Left ventricle myocardium inferior (tissue), 1 donor: Measurements from ENCODE around the gene RMND1. TPM values are rescaled to one million over a fixed set of nuclear protein-coding genes. Genes with fewer than 3 reads are reported as not detected.

Source experiments
- DNase-seq: peaks from one replicate; pipeline ENCODE4 v3.0.0-alpha.2; 2020
- H3K27ac ChIP-seq: fragments of 200-600 bp; replicated peaks from 2 replicates; pipeline ENCODE4 v1.8.0; 2021
- H3K27me3 ChIP-seq: fragments of 200-600 bp; 2 replicates; pipeline ENCODE4 v1.8.0; 2021; ENCODE audit warnings: low read depth
- H3K36me3 ChIP-seq: fragments of 200-600 bp; 2 replicates; pipeline ENCODE4 v1.8.0; 2021
- H3K4me1 ChIP-seq: fragments of 200-600 bp; 2 replicates; pipeline ENCODE4 v1.8.0; 2021
- H3K4me3 ChIP-seq: fragments of 200-600 bp; 2 replicates; pipeline ENCODE4 v1.8.0; 2021; ENCODE audit warnings: mild to moderate bottlenecking, moderate library complexity
- H3K9me3 ChIP-seq: fragments of 200-600 bp; replicated peaks from 2 replicates; pipeline ENCODE4 v1.8.0; 2021
- intact Hi-C: fragments of 100-400 bp; cut with micrococcal nuclease; formaldehyde crosslinking; loops from one replicate; pipeline ENCODE4 v1.11.0; 2022
- total RNA-seq: library from RNA; stranded (reverse); fragmentation: NEBNext Ultra II Directional; extraction: Animal tissue kit (Norgen Biotek cat#: 25700); gene quantifications from one replicate; pipeline ENCODE4 v1.2.1, GENCODE V29; 2021
- TF ChIP-seq, protein P1 (sequence below): fragments of 200-600 bp; IDR thresholded peaks from 2 replicates; pipeline ENCODE4 v1.8.0; 2021; ENCODE audit warnings: antibody characterized with exemption, mild to moderate bottlenecking, borderline replicate concordance
- donor health status: DM: no; HTN: yes; CAD: no; lungs with severe emphysema.

Gene RMND1
- total RNA-seq, 1 donor from 2014 or later, result 17.3 TPM

DNA sequence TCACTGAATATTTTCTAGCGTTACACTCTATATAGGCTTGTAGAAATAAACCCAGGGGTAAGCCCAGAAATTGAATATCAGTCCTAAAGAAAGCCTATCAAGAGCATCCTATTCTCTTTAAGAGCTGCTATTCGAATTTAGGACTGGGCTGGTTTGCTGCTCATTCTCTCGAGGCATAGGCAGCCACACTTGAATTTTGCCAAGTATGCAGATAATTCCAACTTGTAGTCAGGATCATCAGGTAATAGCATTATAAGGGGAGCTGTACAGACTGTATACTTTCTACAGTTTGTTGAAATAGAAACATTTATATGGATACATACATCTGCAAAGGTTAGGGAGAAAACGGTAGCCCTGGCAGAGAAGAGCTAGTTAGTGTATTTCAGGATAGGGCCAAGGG, 58.5 kb downstream of the RMND1 start:
- Histone ChIP-seq H3K4me3 (peak overlapping the region; percentile 96), H3K9me3 (no peaks in the 10 kb centered on the region), H3K4me1 (peaks cover 82% of the 10 kb centered on the region), H3K27ac (peak overlapping the region; percentile 100), H3K36me3 (no peaks in the 10 kb centered on the region), H3K27me3 (no peaks in the 10 kb centered on the region)
- DNase-seq, result no peak
- intact Hi-C loops, result no loop called here
- TF ChIP-seq, protein P1, sequence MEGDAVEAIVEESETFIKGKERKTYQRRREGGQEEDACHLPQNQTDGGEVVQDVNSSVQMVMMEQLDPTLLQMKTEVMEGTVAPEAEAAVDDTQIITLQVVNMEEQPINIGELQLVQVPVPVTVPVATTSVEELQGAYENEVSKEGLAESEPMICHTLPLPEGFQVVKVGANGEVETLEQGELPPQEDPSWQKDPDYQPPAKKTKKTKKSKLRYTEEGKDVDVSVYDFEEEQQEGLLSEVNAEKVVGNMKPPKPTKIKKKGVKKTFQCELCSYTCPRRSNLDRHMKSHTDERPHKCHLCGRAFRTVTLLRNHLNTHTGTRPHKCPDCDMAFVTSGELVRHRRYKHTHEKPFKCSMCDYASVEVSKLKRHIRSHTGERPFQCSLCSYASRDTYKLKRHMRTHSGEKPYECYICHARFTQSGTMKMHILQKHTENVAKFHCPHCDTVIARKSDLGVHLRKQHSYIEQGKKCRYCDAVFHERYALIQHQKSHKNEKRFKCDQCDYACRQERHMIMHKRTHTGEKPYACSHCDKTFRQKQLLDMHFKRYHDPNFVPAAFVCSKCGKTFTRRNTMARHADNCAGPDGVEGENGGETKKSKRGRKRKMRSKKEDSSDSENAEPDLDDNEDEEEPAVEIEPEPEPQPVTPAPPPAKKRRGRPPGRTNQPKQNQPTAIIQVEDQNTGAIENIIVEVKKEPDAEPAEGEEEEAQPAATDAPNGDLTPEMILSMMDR, result no peak

DNA sequence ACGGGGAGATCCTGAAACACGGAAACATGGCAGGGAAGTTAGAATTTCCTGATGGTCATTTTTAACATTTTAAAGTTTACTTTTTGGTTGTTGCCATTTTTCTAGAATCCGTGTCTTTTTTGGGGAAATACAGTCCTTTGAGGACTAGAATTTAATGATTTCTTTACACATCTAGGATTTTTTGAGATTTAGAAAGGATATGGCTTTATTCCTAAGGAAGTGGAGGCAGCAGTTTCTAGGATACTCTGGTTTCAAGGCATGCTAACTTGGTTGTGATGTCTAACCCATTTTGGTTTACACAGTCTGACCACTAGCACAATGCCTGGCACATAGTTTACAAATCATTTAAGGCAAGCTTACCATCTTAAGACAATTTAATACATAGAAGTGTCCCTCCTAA, 59.5 kb downstream of the RMND1 start:
- Histone ChIP-seq H3K9me3 (no peaks in the 10 kb centered on the region), H3K4me3 (peak overlapping the region; percentile 96), H3K4me1 (peaks cover 85% of the 10 kb centered on the region), H3K27me3 (no peaks in the 10 kb centered on the region), H3K27ac (peak overlapping the region; percentile 100), H3K36me3 (no peaks in the 10 kb centered on the region)
- TF ChIP-seq, protein P1, result no peak
- DNase-seq, result no peak
- intact Hi-C loops, result no loop called here

GRCh38 chr6:151391471-151392413, 60.2 kb downstream of the RMND1 start, which contains the start of gene ZBTB2:
Gene ZBTB2 (minus strand): TSS chr6:151391559. CDS start chr6:151373637, 17,922 bp downstream.
- Histone ChIP-seq H3K4me1 (peaks cover 82% of the 10 kb centered on the region), H3K36me3 (no peaks in the 10 kb centered on the region)
- intact Hi-C loops, result no loop called here

DNA sequence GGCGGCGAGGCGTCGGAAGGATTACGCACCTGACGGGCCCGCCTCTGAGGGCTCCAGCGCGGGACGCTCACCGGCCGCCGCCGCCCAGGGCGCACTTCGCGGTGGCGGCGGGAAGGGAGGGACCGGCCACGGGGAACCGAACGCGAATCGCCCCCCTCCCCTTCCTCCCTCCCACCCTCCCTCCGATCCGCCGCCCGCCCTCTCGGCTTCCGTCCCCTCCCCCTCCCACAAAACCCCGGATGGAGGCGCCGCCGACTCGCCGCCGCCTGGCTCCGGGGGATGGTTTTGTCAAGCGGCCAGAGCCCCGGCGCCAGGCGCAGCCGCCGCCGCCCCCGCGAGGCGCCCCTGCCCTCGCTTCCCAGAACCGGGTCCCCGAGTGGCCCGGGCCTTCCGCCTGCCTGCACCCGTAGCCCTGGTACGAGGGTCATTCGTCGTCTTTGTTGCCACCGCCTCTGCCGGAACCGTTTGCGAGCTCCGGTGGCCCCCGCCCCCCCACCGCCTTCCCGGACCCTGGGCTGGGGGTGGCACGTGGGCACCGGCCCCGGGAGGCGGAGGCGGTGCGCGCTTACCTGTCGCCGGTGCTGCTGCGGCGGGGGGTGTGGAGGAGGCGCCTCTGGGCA, 61.0 kb downstream of the RMND1 start:
- intact Hi-C loops, result no loop called here
- H3K4me3 ChIP-seq, result peak overlapping the region; percentile 96
- DNase-seq, result peak; percentile 82
- no peaks in the 10 kb centered on the region for H3K9me3 ChIP-seq
- H3K27me3 ChIP-seq, result no peaks in the 10 kb centered on the region
- H3K36me3 ChIP-seq, result no peaks in the 10 kb centered on the region
- TF ChIP-seq, protein P1, result no peak
- peak overlapping the region; percentile 100 for H3K27ac ChIP-seq
- peaks cover 75% of the 10 kb centered on the region for H3K4me1 ChIP-seq

More at GRCh38 chr6:151391471-151392413, 60.2 kb downstream of the RMND1 start, which contains the start of gene ZBTB2:
- Histone ChIP-seq H3K9me3 (no peaks in the 10 kb centered on the region), H3K27ac (peak within 1 kb of the TSS; percentile 100), H3K4me3 (peak within 1 kb of the TSS; percentile 96), H3K27me3 (no peaks in the 10 kb centered on the region)
- TF ChIP-seq, protein P1, result no peak
- peak; percentile 67 for DNase-seq

GRCh38 chr6:151390276-151390850, 61.6 kb downstream of the RMND1 start:
- peak overlapping the region; percentile 100 for H3K27ac ChIP-seq
- TF ChIP-seq, protein P1, result peak; percentile 10
- peaks cover 71% of the 10 kb centered on the region for H3K4me1 ChIP-seq
- peak; percentile 98 for DNase-seq
- H3K27me3 ChIP-seq, result no peaks in the 10 kb centered on the region
- H3K9me3 ChIP-seq, result no peaks in the 10 kb centered on the region
- H3K4me3 ChIP-seq, result peak overlapping the region; percentile 96
- H3K36me3 ChIP-seq, result no peaks in the 10 kb centered on the region
- intact Hi-C loops, result no loop called here
